H1 (cell line): ENCODE results near the gene TLR10.

Experiments
- CREB1 ChIP-seq: IDR thresholded peaks from 2 replicates; pipeline ENCODE4 v1.6.1; 2012; ENCODE audit warnings: inconsistent platforms
- CTCF ChIP-seq, 3 experiments: IDR thresholded peaks; 1 replicate in 2 of 3; 2 replicates in 1 of 3; pipeline versions ENCODE4 v1.5.1 to v1.6.1; 2011; ENCODE audit warnings: low read length in 3 of 3, mild to moderate bottlenecking in 3 of 3, inconsistent platforms in 2 of 3, low read depth in 1 of 3, moderate library complexity in 1 of 3; ENCODE audit not compliant: insufficient read depth in 1 of 3; ENCODE audit errors: control extremely low read depth in 1 of 3

GRCh38 chr4:38733663-38734062 is 49.1 kb downstream of the TLR10 start:
- no peak for TF ChIP-seq CTCF (IDR thresholded peaks at IDR 0.05; ENCODE audit: control extremely low read depth in 1 of 3, insufficient read depth in 1 of 3, low read depth in 1 of 3, low read length in 3 of 3)
- TF ChIP-seq CREB1, result no peak
